K562 (cell line): Measurements from ENCODE around the gene PIP5K1B. TPM values are rescaled to one million over a fixed set of nuclear protein-coding genes. Genes with fewer than 3 reads are reported as not detected.
A peak's percentile ranks its signal among the peaks of the same experiment; 100 is the strongest.

Source experiments
- ATAC-seq: fragments of 200-7000 bp; cut with Tn5 transposase; 3 replicates; pipeline ENCODE4 v1.9.1; 2020; ENCODE audit warnings: moderate library complexity
- BruUV-seq: library from RNA; stranded (reverse); fragments of 400-500 nt; replicated peaks from 2 replicates; lab custom pipeline; 2021; lab: Mats Ljungman, UMichigan
- CTCF ChIA-PET: fragments of 300-600 bp; formaldehyde crosslinking; extraction: SDS; loops from one replicate; lab custom pipeline; 2021; ENCODE audit warnings: low intra/inter-chr PET ratio; lab: Yijun Ruan, JAX
- POLR2A ChIA-PET: fragments of 300-600, 350-650 bp; sonication (Branson Sonifier 250); formaldehyde crosslinking; extraction: SDS; loops from one replicate; lab custom pipeline; 2021; ENCODE audit warnings: antibody characterized with exemption, inconsistent platforms; lab: Yijun Ruan, JAX
- DNase-seq, 4 experiments: peaks; one replicate each; pipeline versions ENCODE4 v3.0.0 to v3.0.0-alpha.2; 2011 to 2018; ENCODE audit warnings: low spot score in 3 of 4, mixed read lengths in 3 of 4; ENCODE audit errors: extremely low read depth in 1 of 4
- FAIRE-seq: peaks from 2 replicates; lab custom pipeline; 2011; peaks lifted over from hg19 to GRCh38; lab: Jason Lieb, UNC
- H2AFZ ChIP-seq: 2 replicates; pipeline ENCODE4 v1.6.0; 2011; ENCODE audit warnings: low read depth, low read length, control low read depth, inconsistent platforms
- H3K27ac ChIP-seq: fragments of 200-600 bp; 3 replicates; pipeline ENCODE4 v1.8.0; 2011; ENCODE audit warnings: low read depth, mild to moderate bottlenecking, control low read depth, inconsistent platforms, low read length, moderate library complexity, mixed read lengths; ENCODE audit errors: extremely low read depth
- H3K27me3 ChIP-seq, 2 experiments: fragments of 300-600 bp in 1 of 2; 2 replicates in 1 of 2; 3 replicates in 1 of 2; pipeline versions ENCODE4 v1.6.0 to v1.8.0; 2011; ENCODE audit warnings: inconsistent platforms in 2 of 2, low read length in 2 of 2, mild to moderate bottlenecking in 1 of 2, mixed read lengths in 1 of 2, moderate library complexity in 1 of 2; ENCODE audit not compliant: control insufficient read depth in 2 of 2, insufficient read depth in 2 of 2
- H3K36me3 ChIP-seq: fragments of 300-600 bp; 3 replicates; pipeline ENCODE4 v1.8.0; 2011; ENCODE audit warnings: mild to moderate bottlenecking, low read length, inconsistent platforms; ENCODE audit not compliant: control insufficient read depth, insufficient read depth
- H3K4me1 ChIP-seq, 2 experiments: fragments of 200-600 bp in 1 of 2; replicated peaks in 1 of 2; 2 replicates in 1 of 2; 3 replicates in 1 of 2; pipeline versions ENCODE4 v1.5.1 to v1.8.0; 2011; ENCODE audit warnings: inconsistent platforms in 2 of 2, low read length in 2 of 2, mild to moderate bottlenecking in 1 of 2, mixed read lengths in 1 of 2, moderate library complexity in 1 of 2; ENCODE audit not compliant: control insufficient read depth in 2 of 2, insufficient read depth in 2 of 2
- H3K4me2 ChIP-seq: 2 replicates; pipeline ENCODE4 v1.6.1; 2011; ENCODE audit warnings: low read length, control low read depth, inconsistent platforms, mixed read lengths; ENCODE audit not compliant: insufficient read depth
- H3K4me3 ChIP-seq: fragments of 200-600 bp; sonication (generic), shearing (Covaris generic); 2 replicates; pipeline ENCODE4 v1.5.1; 2016; ENCODE audit warnings: control low read depth, inconsistent platforms
- H3K79me2 ChIP-seq: fragments of 200-600 bp; 3 replicates; pipeline ENCODE4 v1.8.0; 2011; ENCODE audit warnings: low read length, inconsistent platforms; ENCODE audit not compliant: control insufficient read depth, insufficient read depth
- H3K9ac ChIP-seq, 2 experiments: 2 replicates each; pipeline versions ENCODE4 v1.6.0 to v1.6.1; 2011; ENCODE audit warnings: low read depth in 2 of 2, low read length in 2 of 2, control low read depth in 1 of 2, inconsistent platforms in 1 of 2, mild to moderate bottlenecking in 1 of 2, mixed read lengths in 1 of 2; ENCODE audit not compliant: insufficient read depth in 1 of 2
- H3K9me1 ChIP-seq: one replicate; pipeline ENCODE4 v1.6.0; 2011; ENCODE audit warnings: inconsistent platforms, mild to moderate bottlenecking, low read length, moderate library complexity; ENCODE audit not compliant: control insufficient read depth, insufficient read depth
- H3K9me3 ChIP-seq: replicated peaks from 2 replicates; pipeline ENCODE4 v1.5.1; 2011; ENCODE audit warnings: low read depth, low read length, inconsistent platforms; ENCODE audit not compliant: control insufficient read depth, insufficient read depth
- H4K20me1 ChIP-seq: replicated peaks from 2 replicates; pipeline ENCODE4 v1.6.1; 2011; ENCODE audit warnings: low read length, inconsistent platforms, mixed read lengths; ENCODE audit not compliant: control insufficient read depth, insufficient read depth
- ETS2 ChIP-seq: IDR thresholded peaks from 2 replicates; pipeline ENCODE4 v1.6.1; 2016; ENCODE audit warnings: borderline replicate concordance, missing genetic modification characterization, mild to moderate bottlenecking, moderate library complexity, missing compliant biosample characterization; ENCODE audit not compliant: poor library complexity, severe bottlenecking
- JUNB ChIP-seq: fragments of 450-650 bp; formaldehyde crosslinking; conservative IDR thresholded peaks from 2 replicates; pipeline ENCODE4 v1.4.0; 2020; ENCODE audit warnings: mild to moderate bottlenecking
- MLLT1 ChIP-seq, 2 experiments: fragments of 450-650 bp; IDR thresholded peaks; 2 replicates each; pipeline ENCODE4 v1.6.1; 2016
- RERE ChIP-seq: sonication (generic); formaldehyde crosslinking; IDR thresholded peaks from 2 replicates; pipeline ENCODE4 v1.8.0; 2023; ENCODE audit warnings: missing genetic modification reagents, mild to moderate bottlenecking, borderline replicate concordance
- ZEB2 ChIP-seq: fragments of 450-650 bp; IDR thresholded peaks from 2 replicates; pipeline ENCODE4 v1.6.1; 2016
- ZKSCAN3 ChIP-seq: fragments of 250-450 bp; sonication (Bioruptor Pico); IDR thresholded peaks from 2 replicates; pipeline ENCODE4 v1.4.0; 2020
- ZNF232 ChIP-seq: sonication (generic); formaldehyde crosslinking; IDR thresholded peaks from 2 replicates; pipeline ENCODE4 v1.8.0; 2022; ENCODE audit warnings: mild to moderate bottlenecking, missing genetic modification reagents
- ZNF354B ChIP-seq: fragments of 250-450 bp; sonication (Bioruptor Pico); IDR thresholded peaks from 2 replicates; pipeline ENCODE4 v1.4.0; 2020
- WGBS: fragments of 100-300 bp; shearing (Covaris generic); methylation state at CpG from one replicate; pipeline ENCODE4 v1.1.6; 2016; ENCODE audit warnings: low coverage, mixed read lengths; ENCODE audit not compliant: insufficient coverage; ENCODE audit errors: missing lambda C conversion rate; 5-methylcytosine and 5-hydroxymethylcytosine counted together
- in situ Hi-C: fragments of 300-500 bp; cut with MboI; formaldehyde crosslinking; loops from 4 replicates; pipeline ENCODE4 v1.15.0; 2018; ENCODE audit warnings: inconsistent platforms, mixed read lengths
- intact Hi-C: fragments of 100-400 bp; cut with micrococcal nuclease; formaldehyde crosslinking; loops from 2 replicates; pipeline ENCODE4 v1.14.2; 2022
- polyA plus RNA-seq, 8 experiments: library from polyadenylated mRNA; depleted of rRNA in 4 of 8; stranded (reverse) in 5 of 8; unstranded in 3 of 8; fragments of >200 nt; fragmentation: Nextera tagmentation in 2 of 8; fragmentation: Illumina TruSeq in 1 of 8; extraction: Ambion mirVana in 2 of 8; extraction: Trizol in 1 of 8; gene quantifications; 2 replicates each; pipeline versions ENCODE4 v1.2.1 to v1.2.3, GENCODE V29; 2011 to 2014; ENCODE audit warnings: inconsistent platforms in 1 of 8, missing spikeins in 1 of 8
- total RNA-seq, 7 experiments: library from RNA; depleted of rRNA in 6 of 7; stranded (reverse); fragments of >200 nt in 6 of 7; fragmentation: Illumina TruSeq in 2 of 7; extraction: Trizol in 2 of 7; gene quantifications; 2 replicates each; pipeline versions ENCODE4 v1.2.1 to v1.2.3, GENCODE V29; 2011 to 2021; ENCODE audit warnings: low replicate concordance in 1 of 7

PIP5K1B gene
- total and polyA plus RNA-seq, 9 of the 15 experiments (the other 6 are each of a cell fraction or from before 2014, with no cell fraction given), result 3.1 to 12.9 (median 7.4) TPM

GRCh38 chr9:68685213-68685612 lies 19.8 kb upstream of the PIP5K1B start:
- H3K4me2 ChIP-seq, result no peak overlapping the region
- H3K79me2 ChIP-seq, result no peaks in the 10 kb centered on the region
- in situ Hi-C loops (loop anchor here (5.0 kb wide), 1 partner anchor 103 kb away; no protein-coding TSS in a partner anchor), intact Hi-C loops (loop anchor here (1.0 kb wide), 1 partner anchor 101 kb away; no protein-coding TSS in a partner anchor)
- no peaks in the 10 kb centered on the region for H3K9me3 ChIP-seq
- DNase-seq, result no peak
- H3K27ac ChIP-seq, result no peak overlapping the region
- no peak for ATAC-seq
- no peaks in the 10 kb centered on the region for H4K20me1 ChIP-seq
- BruUV-seq, result no TSS peak
- ChIA-PET CTCF (interaction anchor here (1.5 kb wide), 1 partner anchor 101 kb away, joined by 8 read pairs; no protein-coding TSS in a partner anchor), POLR2A (interaction anchor here (0.7 to 1.2 kb wide), 2 partner anchors 10 to 12 kb away, joined by 3 read pairs; no protein-coding TSS in a partner anchor)
- no peak for FAIRE-seq
- H3K36me3 ChIP-seq, result no peaks in the 10 kb centered on the region
- no peak for TF ChIP-seq ZNF232 (CRISPR knock-in tag)
- TF ChIP-seq ZNF354B (CRISPR knock-in tag), result no peak
- no peak for TF ChIP-seq RERE
- TF ChIP-seq ETS2, result no peak
- no peak for TF ChIP-seq ZKSCAN3 (CRISPR knock-in tag)
- TF ChIP-seq JUNB (CRISPR knock-in tag), result no peak
- no peak for TF ChIP-seq MLLT1 (IDR thresholded peaks at IDR 0.05)
- no peak for TF ChIP-seq ZEB2
- H2AFZ ChIP-seq, result 0 out of 2 replicates have a peak overlapping the region, but pooled peaks have one; percentile 44
- H3K9me1 ChIP-seq, result no peaks in the 10 kb centered on the region
- peaks cover 0 to 4% of the 10 kb centered on the region in 2 experiments; a peak in 2 of 5 replicates for H3K4me1 ChIP-seq
- H3K27me3 ChIP-seq, result no peaks in the 10 kb centered on the region
- WGBS, result 44% methylated on average over 3 of the region's 3 CpGs
- H3K4me3 ChIP-seq, result no peak overlapping the region
- no peak overlapping the region for H3K9ac ChIP-seq
